Epidermal melanocyte (primary cell): ENCODE measurements around the gene PYGO1.
"Not testable (repeated sequence)": the region's sequence is repeated elsewhere in the genome, so short reads cannot be mapped to it uniquely, and the experiment has no call there.

Source experiments
- DNase-seq: peaks from one replicate; pipeline ENCODE4 v3.0.0; 2011; ENCODE audit warnings: low spot score; ENCODE audit not compliant: insufficient read length

PYGO1 gene

DNA sequence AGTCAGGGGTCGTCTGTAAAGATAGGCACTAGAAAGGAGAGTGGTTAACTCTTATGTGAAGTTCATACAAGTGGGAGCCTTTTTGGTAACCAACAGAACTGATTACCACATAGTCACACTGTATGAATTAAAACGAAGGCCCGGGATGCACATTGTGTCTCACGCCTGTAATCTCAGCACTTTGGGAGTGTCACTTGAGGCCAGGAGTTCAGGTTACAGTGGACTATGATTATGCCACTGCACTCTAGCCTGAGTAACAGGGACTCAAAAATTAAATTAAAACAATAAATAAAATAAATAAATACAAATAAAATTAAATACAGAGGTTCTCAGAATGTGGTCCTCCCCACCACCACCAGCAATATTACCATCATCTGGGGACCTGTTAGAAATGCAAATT, 80.6 kb downstream of the PYGO1 start:
- DNase-seq, result no peak

DNA sequence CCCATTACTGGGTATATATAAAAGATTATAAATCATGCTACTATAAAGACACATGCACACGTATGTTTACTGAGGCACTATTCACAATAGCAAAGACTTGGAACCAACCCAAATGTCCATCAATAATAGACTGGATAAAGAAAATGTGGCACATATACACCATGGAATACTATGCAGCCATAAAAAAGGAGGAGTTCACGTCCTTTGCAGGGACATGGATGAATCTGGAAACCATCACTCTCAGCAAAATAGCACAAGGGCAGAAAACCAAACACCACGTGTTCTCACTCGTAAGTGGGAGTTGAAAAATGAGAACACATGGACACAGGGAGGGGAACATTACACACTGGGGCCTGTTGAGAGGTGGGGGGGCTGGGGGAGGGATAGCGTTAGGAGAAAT, 82.7 kb downstream of the PYGO1 start:
- not testable (repeated sequence) for DNase-seq

DNA sequence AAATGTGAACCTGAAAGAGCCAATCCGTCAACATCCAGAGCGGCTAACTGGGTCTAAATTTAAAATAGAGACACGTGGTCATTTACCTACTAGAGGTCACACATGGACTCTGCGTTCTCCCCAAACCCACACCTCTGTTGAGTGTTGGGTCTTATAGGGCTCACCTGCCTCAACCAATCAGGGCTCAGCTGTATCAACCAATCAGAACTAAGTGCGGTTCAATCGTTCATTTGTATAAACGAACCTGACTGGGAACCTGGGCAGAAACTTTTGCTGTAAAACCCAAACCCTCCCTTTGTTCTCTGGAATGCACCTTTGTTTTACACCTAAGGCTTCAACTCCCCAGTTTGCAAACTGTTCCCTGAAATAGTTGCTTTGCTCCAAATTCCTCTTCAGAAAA, 89.0 kb downstream of the PYGO1 start:
- no peak for DNase-seq

DNA sequence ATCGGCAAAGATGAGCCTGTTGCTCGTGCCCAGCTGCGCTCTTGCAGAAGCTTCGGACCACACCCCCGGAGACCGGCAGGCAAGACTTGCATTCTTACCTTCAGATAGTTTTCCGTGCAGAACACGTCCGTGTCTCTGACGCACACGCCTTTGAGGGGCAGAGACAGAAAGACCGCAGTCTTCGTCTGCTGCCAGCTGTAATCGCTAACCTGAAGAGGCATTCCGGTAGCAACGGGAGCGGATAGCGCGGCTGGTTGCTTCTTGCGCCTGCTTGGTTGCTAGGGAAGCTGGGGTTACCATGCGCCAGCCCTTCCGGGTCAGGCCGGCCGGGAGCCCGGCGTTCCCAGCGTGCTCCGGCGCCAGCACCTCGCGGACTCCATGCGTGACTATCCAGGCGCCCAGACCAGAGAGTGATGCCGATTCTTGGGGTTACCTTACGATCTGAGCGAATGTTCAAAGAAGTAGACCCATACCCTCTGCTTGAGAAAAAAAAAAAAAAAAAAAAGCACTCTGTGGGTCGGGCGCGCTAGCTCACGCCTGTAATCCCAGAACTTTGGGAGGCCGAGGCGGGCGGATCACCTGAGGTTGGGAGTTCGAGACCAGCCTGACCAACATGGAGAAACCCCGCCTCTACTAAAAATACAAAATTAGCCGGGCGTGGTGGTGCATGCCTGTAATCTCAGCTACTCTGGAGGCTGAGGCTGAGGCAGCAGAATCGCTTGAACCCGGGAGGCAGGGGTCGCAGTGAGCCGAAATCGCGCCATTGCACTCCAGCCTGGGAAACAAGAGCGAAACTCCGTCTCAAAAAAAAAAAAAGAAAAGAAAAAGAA, 89.8 kb downstream of the PYGO1 start:
- DNase-seq, result peak; percentile 81

DNA sequence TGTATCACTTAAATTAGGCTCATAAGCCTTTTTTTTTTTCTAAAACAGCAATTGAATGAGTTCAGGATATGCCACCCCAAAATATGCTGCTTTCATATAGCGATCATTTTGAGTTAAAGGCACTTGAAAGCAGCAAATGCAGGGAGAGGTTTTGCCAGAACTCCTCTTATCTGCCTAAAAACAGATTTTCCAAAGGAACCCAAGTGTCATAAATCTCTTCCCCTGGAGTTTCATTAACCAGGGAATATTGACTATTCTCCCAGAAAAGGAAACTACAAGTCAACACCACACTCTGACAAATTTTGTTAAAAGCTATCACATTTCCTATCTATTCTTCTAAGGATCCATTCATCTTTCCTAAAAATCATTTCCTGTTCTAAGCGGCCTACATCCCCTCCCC, 91.4 kb downstream of the PYGO1 start:
- no peak for DNase-seq

DNA sequence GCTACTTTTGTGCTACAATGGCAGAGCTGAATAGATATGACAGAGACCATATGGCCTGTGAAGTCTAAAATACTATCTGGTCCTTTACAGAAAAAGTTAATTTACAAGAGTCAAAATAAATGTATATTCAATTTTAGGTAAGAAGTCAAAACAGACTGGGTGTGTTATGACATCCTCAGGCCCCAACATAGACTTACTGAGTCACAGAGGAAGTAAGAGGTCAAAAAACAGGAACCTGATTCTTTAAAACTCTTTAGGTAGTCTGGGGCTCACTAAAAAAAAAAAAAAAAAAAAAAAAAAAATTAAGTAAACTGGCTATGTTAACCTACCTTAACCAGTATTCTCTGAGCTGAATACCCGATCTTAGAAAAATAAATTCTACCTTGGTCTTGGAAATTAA, 93.2 kb downstream of the PYGO1 start:
- DNase-seq, result no peak

DNA sequence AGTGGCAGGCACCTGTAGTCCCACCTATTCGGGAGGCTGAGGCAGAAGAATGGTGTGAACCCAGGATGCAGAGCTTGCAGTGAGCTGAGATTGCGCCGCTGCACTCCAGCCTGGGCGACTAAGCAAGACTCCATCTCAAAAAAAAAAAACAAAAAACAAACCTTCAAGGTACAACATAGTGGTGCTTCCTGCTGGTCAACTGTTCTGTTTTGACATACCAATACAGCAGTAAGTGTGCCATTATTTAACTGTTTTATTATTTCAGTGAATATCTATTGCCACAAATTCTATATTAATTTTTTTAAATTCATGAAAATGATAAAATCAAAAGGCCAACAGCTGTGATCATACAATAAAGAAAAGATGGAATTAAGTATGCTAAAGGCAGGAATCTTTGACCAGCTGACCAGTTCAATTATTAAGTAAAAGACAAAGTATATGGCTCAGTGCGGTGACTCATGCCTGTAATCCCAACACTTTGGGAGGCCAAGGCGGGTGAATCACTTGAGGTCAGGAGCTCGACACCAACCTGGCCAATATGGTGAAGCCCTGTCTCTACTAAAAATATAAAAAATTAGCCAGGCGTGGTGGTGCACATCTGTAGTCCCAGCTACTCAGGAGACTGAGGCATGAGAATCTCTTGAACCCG, 99.1 kb downstream of the PYGO1 start:
- DNase-seq, result not testable (repeated sequence)
